Stimulated activated CD4-positive, alpha-beta T cell treated with anti-CD3 and anti-CD28 coated beads, TNF-alpha, amount 100 ng/mL, for 24 hours (primary cell): ENCODE results near the gene LONP2.
"Not testable (repeated sequence)": the region's sequence is repeated elsewhere in the genome, so short reads cannot be mapped to it uniquely, and the experiment has no call there.

Source experiments
- DNase-seq, 3 experiments: peaks; one replicate each; pipeline ENCODE4 v3.0.0-alpha.2; 2020; ENCODE audit warnings: low read depth in 3 of 3

Gene LONP2

DNA sequence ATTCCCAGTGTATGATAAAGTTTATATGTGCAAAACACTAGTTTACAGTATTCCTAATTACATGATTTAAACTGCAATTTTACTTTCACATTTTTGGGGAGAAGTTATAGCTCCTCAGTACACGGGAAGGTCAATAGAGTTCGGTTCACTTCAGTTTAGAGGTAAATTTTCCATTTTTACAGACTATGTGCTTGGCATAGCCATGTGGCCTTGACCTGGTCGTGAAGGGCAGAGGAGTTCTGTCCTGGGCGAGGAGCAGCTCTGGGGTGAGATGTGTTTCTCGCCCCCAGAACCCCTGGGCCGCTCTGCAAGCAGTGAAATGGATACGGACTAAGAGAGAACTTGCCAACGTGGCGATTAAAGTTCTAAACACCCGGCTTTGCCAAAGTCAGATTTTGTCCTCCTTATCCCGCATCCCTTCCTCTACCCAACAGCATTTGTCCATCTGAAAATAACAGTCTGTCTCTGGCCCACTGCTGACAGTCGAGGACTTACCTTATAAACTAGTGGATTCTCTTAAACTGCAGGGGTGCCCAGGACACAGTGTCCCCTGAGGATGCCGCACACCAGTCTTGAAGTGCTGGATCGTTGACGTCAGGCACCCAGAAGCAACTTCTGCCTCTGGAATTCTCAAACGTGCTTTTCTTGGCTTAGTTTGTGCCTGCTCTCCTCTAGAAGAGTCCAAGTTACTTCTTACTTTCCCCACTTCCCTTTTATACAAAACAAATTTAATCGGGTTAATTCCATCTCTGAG lies 142.6 kb downstream of the LONP2 start:
- DNase-seq, result no peak

DNA sequence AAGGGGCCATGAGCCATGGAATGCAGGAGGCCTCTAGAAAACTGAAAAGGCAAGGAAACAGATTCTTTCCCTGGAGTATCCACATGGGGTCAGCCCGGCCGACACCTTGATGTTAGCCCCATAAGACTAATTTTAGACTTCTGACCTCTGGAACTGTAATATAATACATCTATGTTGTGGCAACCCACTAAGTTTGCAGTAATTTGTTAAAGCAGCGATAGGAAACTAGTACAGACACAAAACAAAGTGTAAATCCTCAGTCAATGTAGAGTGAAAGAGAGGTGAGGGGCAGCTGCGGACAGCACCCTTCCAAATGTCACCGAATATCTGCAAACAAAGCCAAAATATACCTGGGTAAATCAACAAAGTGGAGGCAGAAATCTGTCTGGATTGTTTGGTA lies 148.3 kb downstream of the LONP2 start:
- DNase-seq, result no peak

DNA sequence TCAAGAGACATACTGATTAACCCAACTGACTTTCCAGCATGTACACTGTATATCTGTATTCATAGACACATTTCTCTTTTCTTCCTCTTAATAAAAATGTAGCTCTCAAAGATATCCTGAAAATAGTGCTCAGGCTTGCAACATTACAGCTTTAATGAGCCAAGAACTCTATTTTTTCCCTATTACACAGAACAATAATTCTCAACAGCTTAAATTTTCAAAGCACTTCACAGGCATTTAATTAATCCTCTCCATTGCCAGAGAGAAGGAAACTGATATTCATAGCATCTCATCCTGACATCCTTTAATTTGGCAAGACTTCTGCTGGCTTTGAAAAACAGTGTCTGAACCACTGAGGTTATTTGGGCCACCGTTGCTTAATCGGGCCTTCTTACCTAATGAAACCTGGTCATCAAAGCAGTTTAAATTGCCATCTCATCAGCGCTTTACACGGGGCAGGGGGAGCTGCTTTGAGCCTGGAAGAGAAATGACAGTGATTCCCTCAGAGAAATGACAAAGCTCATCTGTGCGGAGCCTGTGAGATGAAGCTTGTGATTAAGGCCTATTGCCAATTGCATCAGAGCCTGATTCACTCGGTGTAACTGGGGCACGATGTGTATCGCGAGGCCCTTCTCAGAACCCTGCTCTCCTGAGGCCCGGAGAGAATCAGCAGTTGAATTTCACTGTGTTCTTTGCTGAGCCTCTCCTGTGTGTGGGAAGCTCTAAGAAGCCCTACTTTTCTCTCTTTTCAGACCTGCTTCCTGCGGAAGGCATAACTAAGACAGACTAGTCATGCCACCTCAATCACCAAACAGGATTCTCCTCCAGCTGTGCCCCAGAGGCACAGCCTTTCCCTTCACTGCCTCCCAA lies 149.6 kb downstream of the LONP2 start:
- peak in 1 of 3 experiments; percentile 3 for DNase-seq

DNA sequence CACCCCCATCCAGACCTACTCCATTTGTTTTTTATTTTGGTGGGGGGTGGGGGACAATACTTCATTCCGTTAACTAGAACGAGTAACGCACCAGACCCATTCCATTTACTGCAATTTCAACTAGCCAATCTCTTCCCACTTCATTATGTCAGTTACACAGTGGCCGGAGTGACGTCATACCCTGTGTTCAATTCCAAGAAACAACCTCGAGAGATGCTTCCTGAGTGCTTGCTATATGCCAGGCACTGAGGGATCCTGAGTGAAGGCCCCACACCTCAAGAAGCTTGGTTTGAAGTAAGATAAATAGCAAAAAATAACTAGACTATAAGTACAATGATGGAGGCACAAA lies 150.2 kb downstream of the LONP2 start:
- DNase-seq, result no peak

DNA sequence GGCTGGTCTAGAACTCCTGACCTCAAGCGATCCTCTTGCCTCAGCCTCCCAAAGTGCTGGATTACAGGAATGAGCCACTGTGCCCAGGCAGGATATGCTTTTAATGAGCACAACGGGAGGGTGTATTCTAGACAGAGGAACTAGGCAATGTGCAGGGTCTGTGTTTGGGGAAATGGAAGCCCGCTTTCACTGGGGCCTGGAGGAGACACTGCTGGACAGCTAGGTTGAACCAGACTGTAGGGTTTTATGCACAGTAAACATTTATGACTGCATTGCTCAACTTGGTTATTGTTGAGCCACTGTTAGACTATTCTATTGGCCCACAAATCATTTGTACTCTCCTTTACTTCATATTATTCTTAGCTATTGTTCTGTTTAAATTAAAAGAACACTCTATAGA lies 151.3 kb downstream of the LONP2 start:
- no peak for DNase-seq

DNA sequence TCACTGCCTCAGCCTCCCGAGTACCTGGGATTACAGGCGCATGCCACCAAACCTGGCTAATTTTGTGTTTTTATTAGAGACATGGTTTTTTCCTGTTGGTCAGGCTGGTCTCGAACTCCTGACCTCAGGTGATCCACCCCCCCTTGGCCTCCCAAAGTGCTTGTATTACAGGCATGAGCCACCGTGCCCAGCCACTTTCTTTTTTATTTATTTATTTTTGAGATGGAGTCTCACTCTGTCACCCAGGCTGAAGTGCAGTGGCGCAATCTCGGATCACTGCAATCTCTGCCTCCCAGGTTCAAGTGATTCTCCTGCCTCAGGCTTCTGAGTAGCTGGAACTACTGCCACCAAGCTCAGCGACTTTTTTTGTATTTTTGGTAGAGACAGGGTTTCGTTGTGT lies 158.4 kb downstream of the LONP2 start:
- not testable (repeated sequence) for DNase-seq

DNA sequence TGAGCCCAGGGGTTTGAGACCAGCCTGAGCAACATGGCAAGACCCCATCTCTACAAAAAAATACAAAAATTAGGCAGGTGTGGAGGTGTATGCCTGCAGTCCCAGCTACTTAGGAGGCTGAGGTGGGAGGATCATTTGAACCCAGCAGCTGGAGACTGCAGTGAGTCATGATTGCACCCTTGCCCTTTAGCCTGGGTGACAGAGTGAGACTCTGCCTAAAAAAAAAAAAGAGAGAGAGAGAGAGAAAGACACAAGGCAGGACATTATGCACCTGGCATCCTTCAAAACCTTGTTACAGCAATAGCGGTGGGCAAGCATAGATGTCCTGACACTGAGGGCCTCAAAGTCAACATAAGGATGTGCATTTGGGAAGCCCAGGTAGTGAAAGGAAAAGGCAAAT lies 161.1 kb downstream of the LONP2 start:
- no peak for DNase-seq

DNA sequence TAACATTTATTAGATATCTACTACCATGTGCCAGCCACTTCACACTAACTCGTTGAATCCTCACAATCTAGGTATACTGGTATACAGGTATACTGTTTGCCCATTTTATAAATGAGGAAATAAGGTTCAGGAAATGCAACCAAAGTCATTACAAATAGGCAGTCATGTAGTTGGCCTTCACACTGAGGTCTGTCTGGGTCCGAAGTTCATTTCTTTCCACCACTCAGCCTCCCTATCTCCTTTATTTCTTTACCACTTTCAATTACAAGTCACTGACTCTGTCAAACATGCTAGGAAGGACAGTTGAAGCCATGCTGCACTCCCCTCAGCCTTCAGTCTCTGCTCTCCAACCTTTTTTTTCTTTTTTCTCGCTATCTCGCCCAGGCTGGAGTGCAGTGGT lies 161.8 kb downstream of the LONP2 start:
- DNase-seq, result no peak
